Stimulated activated CD8-positive, alpha-beta memory T cell treated with anti-CD3 and anti-CD28 coated beads, Interleukin-2, amount 100 ng/mL, for 48 hours (primary cell): ENCODE results near the gene WASHC4.
"Not testable (repeated sequence)": the region's sequence is repeated elsewhere in the genome, so short reads cannot be mapped to it uniquely, and the experiment has no call there.

Experiments used
- DNase-seq, 2 donors: peaks; one replicate each; pipeline ENCODE4 v3.0.0-alpha.2; 2020; ENCODE audit warnings: low read depth in 2 of 2

WASHC4 gene

DNA sequence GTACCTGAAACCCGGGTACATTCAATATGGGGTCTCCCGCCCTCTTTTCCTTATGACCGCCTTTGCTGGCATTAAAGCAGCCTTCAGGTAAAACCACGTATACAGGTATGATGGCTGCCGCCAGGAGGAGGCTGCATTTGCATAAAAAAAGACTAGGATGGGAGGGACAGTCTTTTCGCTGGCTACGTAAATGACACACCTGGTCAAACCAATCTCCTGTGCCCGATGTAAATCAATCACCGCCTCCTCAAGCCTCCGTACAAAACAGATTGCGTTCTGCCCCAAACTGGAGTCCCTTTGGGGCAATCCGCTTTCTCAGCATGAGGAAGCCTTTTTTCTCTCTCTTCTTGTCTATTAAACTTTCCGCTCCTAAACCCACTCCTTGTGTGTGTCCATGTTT lies 15.2 kb upstream of the WASHC4 start:
- no peak for DNase-seq

DNA sequence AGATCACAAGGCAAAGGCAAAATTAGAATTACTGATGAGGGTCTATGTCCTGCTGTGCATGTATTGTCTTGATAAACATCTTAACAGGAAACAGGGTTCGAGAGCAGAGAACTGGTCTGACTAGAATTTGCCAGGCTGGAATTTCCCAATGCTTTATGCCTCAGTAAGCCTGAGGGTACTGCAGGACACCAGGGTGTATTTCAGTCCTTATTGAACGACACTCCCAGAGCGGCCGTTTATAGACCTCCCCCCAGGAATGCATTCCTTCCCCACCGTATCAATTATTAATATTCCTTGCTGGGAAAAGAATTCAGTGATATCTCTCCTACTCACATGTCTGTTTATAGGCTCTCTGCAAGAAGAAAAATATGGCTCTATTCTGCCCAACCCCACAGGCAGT lies 12.2 kb upstream of the WASHC4 start:
- not testable (repeated sequence) for DNase-seq

DNA sequence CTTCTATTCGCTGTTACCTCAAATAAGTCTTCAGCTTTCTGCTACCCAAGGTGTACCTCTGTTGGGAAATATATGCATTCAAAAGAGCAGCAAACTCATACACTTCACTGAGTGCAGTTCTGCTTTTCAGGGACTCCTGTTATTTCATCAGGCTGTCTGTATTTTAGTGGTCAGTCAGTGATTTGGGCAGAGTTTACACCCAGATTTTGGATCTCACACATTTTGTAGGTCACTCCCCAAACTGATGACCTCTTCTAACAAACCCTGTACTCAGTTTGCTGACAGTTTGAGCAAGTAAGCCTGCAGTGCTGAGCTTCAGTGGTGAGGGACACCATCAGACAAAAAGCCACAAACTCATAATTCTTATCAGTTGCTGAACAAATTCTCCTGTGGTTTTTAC lies 8.2 kb upstream of the WASHC4 start:
- no peak for DNase-seq

DNA sequence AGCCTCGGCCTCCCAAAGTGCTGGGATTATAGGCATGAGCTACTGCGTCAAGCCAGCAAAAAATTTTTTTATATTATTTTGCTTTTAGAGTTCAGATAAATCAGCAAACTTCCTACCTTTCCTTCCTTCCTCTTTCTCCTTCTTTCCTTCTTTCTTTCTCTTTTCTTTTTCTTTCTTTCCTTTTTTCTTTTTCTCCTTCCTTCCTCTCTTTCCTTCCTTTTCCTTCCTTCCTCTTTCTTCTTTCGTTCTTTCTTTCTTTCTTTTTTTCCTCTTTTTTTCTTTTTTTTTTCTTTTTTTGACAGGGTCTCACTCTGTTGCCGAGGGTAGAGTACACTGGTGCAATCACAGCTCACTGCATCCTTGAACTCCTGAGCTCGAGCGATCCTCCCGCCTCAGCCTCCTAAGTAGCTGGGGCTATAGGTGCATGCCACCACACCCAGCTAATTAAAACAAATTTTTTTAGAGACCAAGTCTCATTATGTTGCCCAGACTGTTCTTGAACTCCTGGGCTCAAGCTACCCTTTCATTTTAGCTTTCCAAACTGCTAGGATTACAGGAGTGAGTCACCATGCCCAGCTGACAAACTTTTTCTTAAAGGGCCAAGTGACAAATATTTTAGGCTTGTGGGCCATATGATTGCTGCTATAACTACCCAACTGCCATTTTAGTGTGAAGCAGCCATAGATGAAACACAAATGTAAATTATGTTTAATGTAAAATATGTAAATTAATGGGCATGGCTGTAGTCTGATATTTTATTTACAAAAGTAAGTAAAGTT lies 7.1 kb upstream of the WASHC4 start:
- DNase-seq, result no peak

DNA sequence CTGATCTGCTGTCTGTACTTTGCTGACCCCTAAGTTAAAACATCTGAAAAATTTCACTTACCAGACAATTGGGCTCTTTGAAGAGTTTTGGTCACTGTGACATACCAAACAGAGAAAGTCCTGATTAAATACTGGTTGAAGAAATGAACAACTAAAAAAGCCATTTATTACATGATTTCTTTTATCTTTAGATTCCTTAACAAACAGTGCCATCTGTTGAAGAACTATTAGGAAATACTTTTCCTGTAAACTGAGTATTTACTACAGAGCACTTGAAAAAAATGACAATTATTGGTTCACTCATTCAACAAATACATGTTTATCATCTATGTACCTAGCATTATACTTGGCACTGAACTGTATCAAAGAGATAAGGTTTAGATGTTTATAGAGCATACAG lies 6.5 kb upstream of the WASHC4 start:
- DNase-seq, result no peak

DNA sequence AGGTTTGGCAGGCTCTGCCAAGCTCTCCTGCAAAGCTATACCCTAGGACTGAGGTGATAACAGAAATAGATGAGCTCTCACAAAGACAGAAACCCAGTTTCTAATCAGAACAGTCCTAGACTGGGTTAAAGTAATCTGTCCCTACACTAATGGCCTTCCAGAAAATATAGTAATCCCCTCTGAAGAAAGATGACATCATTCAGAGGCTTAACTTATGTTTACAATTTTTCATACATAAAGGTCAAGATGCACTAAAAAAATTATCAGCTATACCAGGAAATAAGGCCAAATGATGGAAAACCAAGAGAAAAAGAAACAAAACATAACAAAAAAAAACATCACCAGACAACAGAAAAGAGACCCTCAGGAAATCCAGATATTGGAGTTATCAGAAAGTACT lies 4.9 kb upstream of the WASHC4 start:
- no peak for DNase-seq

DNA sequence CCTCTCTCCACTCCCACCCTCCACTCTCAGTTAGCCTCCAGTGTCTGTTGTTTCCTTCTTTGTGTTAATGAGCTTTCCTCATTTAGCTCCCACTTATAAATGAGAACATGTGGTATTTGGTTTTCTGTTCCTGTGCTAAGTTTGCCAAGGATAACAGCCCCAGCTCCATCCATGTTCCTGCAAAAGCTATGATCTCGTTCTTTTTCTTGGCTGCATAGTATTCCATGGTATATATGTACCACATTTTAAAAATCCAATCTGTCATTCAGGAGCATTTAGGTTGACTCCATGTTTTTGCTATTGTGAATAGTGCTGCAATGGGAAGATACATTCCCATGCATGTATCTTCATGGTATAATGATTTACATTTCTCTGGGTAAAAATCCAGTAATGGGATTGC lies 2.8 kb upstream of the WASHC4 start:
- DNase-seq, result no peak

DNA sequence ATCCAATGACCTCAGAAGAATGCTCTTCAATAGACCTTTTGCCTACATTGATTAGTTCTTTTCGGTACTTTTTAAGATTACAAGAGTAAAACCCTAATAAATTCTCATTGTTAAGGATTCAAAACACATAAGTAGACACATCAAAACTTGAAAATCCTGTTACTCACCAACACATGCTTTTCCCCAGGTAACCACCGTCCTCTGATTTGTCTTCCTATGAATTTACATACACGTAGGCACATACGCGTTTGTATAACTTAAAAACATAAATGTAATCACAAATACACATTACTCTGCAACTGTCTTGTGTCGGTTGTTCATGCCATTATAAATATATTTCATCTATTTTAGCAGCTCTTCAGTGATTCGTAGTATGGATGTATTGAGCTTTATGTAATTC lies 910 bp upstream of the WASHC4 start:
- DNase-seq, result no peak

DNA sequence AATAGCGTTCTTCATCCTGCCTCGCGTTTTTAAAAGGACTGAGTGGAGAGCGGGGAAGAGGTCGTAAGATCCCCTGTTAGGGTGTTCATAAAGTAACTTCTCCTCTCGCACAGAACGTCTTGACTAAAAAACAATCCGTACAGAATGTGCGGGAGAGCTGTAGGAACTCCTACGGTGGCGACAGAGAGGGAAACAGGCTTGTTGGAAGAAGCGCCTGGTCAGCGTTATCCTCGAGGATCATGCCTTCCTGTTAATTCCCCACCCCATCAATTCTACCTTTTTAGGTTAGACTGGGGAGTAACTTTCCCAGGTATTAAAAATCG lies 399 bp upstream of the WASHC4 start:
- no peak for DNase-seq

DNA sequence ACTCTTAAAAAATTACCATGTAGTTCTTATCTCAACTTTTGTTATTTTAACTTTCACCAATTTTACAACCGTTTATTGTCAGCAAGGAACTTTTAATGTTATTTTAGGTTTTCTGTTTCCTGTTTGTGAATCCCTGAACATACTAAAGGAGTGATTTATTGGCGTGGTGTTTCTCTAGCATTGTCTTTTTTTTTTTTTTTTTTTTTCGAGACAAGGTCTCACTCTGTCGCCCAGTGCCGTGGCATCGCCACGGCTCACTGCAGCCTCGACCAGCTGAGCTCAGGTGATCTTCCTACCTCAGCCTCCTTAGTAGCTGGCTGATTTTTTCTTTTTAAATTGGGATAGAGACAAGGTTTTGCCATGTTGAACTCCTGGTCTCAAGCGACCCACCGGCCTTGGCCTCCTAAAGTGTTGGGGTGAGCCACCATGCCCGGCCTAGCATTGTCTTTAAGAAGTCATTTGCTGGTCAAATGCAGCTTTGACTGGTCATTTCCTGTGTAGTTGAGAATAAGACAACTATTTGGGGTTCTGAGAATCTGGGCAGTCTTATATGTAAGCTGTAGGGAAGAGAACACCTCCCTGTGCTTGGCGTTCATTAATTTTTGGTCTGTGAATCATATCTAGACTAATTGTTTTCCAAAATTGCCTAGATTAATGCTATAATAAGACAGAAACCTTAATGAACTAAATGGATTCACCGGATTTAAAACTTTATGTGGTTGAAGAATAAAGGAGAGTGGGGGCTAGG lies 2.1 kb downstream of the WASHC4 start:
- DNase-seq, result no peak

DNA sequence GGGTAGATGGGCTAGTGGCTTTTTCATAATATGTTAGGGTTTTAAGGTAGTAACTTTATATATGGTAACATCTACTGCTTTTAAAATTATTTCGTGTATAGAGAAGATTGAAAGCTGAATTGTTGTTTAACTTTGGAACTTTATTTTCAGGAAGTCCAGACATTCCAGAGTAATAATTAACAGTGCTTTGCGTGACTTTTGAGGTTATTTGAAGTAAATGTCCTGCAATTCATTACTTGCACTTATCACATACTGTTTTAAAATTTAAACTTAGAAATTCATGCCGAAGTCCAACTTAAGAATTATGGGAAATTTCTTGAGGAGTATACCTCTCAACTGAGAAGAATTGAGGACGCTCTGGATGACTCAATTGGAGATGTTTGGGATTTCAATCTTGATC lies 3.3 kb downstream of the WASHC4 start:
- no peak for DNase-seq

DNA sequence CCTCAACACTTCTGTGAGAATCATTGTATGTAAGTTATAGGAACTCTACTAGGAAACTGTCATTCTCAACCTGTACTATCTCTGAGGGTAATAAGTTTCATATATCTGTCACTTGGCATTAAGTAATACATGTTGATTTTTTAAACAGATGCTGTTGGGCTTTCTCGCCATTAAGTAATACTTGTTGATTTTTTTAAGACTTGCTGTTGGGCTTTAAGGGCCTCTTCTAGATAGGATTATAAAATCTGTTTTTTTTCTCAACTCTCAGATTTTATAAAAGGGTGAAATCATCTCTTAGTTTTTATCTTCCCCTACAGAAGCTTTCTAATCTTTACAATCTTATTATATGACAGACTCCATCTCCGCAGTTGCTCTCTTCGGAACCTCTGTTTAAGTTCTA lies 5.6 kb downstream of the WASHC4 start:
- DNase-seq, result no peak

DNA sequence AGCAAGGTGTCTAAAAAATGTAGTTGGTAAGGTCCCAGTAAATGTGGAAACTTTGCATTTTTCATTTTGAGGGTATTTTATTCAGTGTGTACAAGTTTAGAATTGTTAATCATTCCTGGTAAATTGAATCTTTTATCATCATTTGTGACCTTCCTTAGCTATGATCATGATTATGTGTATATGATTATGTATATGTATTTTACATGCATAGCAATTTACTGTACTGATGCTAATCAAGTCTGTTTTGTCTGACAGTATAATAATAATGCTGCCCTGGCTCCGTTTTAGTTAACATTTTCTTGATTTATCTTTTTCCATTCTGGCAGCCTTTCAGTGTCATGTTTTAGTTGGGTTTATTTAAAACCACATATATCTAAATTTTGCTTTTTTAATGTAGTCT lies 9.4 kb downstream of the WASHC4 start:
- no peak for DNase-seq

DNA sequence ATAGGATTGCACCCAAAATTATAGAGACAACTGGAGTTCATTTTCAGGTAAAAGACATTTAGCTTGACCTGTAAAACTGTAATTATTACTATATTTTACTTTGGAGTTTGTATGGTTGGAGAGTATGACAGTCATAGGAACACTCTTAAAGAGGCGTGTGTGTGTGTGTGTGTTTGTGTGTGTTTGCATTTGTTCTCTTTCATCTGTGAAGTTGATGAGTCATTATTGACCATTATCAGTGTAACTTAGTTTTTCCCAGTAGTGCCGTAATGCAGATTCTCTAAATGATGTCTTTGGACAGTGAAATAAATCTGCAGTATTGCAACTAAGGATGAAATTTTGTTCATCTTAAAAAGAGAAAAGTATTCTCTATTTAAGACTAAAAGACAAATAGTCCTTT lies 13.0 kb downstream of the WASHC4 start:
- DNase-seq, result no peak

DNA sequence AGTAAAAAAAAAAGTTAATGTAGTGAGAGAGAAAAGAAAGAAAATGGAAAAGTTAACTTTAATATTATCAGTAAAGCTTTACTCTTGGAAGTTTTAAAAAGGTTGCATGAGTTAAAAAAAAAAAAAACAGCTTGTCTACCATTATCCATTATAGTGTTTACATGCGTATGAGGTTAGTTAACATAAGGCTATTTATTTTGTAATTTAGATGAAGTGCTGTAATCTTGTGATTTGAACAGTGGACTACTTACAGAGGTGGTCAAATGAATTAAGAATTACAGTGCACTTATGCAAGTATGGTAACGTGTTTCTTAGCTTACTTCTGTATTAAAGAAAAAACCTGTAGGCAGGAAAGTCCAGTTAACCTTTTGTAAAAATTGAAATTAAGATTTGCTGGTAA lies 30.7 kb downstream of the WASHC4 start:
- no peak for DNase-seq

DNA sequence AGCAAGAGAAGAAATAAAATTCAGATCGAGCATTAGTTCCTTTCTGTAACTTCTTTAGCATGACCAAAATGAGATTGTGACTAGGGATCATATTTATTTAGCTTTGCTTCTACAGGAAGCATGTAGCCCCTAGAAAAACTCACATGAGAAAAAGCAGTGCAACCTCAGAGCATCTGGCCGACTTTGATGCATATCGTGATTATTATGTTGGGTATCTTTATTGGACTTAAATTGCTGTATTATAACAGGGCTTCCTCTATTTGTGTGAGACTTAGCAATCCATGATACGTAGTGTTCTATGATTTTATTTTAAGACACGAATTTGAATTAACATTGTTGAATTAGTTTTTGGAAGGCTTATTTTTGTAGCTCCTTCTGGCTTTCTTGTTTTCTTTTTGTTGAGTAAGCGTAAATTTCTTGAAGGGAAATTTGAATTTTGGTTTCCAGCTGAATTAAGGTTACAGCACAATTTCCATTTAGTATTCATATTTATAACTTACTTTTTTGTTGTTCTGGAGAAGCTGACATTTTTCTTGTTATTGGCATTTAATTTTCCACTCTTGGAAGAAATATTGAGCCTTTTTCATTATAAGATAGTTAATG lies 33.9 kb downstream of the WASHC4 start:
- DNase-seq, result no peak

DNA sequence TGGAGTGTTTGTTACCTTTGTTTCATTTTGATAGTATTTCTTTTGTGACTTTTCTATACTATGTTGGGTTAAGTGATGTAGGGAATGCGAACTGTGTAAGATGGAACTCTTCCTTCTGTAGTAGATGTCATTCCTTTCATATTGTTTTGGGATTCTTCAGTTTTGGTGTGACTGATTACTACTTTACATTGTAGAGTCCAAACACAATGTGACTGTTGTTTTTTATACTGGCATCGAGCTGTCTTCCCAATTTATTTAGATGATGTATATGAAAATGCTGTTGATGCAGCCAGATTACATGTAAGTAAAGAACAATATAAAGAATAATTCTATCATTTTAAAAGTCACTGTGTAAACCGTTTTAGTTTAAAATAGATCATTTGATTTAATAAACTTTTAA lies 34.7 kb downstream of the WASHC4 start:
- no peak for DNase-seq

DNA sequence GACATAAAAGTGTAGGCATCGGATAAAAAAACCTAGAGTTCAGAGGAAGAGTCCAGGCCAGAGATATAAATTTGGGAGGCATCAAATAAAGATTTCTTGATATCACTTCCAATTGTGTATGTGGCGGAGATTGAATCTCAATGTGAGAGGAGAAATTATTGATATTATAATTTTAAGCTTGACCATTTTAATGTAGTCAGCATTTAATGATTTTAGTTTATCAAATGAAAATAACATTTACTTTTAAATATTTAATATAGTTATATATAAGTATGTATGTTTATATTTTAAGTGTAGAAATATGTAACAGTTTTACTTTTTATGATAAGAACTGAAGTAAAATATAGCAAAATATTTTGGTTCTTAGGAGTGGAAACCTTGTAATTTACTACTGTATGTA lies 48.7 kb downstream of the WASHC4 start:
- DNase-seq, result no peak

DNA sequence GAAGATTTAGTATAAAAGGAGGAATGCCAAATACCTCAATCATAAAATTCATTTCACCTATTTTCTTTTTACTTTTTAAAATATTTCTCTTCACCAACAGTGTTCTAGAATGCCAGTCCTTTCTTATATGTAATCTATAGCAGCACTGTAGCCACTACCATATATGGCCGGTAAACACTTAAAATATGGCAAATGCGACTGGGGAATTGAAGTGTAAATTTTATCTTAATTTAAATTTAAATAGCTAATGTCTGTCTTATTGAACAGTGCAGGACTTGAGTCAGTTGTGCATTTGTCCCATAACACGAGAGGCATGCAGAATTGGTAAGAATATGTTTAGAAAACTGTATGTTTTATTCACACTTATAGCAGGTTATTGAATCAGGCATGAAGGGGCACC lies 50.1 kb downstream of the WASHC4 start:
- DNase-seq, result no peak

DNA sequence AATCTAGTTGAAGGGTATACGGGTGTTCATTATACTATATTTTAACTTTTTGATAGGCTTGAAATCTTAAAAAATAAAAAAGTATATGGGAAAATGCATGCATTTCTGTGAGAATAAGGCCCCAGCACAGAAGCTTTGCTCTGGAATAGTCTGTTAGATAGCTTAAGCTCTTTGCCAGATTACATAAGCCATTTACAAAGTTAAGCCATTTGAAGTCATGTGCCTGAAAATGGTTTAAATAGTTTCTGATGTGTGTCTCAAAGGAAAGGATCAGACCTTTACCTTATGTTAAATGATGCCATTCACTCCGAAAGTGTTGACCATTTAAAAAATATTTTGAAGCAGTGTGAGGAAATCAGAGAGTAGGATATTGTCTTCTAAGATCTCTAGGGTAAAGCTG lies 51.3 kb downstream of the WASHC4 start:
- no peak for DNase-seq

DNA sequence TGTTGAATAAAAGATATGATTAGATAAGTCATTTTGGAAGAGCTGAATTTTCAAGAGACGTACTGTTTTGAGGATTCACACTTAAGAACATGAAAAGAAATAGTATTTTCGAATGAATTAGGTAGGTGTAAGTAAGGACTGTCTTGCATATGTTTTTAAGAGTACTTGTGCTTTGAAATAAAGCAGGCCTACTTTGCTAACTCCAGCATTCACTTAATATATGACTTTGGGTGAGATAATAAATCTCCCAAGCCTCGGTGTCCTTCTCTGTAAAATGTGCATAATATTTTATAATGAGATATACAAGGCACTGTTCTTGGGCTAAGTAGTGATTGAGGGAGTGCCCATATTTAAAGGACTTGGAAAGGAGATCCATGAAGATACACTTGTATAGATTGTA lies 54.6 kb downstream of the WASHC4 start:
- no peak for DNase-seq

DNA sequence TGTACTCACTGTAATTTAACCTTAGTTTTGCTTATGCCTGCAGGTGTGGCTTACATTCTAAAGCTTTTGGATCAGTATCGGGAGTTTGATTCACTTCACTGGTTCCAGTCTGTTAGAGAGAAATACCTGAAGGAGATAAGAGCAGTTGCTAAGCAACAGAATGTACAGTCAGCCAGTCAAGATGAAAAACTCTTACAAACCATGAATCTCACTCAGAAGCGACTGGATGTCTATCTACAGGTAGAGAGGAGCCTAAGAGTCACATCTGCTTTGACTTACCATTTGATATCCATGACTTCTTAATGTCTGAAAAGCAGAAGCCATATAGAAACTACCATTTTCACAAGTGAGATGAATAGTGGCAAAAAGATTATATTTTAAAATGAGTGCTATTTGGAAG lies 56.5 kb downstream of the WASHC4 start:
- DNase-seq, result no peak

DNA sequence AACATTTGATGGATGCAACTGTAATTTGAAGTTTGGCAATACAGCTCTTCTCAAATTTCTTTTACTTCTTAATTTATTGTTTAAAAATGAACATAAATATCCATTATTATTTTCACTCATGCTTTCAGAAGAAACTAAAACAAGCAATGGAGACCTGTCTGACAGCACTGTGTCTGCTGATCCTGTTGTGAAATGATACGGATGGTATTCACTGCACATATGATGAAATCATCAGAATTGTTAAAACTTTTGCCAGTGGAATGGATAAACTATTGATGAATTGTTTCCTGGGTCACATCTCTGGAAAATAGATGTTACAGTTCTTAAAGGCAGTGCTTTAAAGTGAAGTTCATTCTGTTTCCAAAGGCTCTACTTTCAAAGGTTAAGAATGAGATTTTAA lies 59.2 kb downstream of the WASHC4 start:
- no peak for DNase-seq
